Liver (tissue), 3 donors: ENCODE measurements around the gene CSRNP2.

Experiments used
- CTCF ChIP-seq: fragments of 150-350 bp; IDR thresholded peaks from 2 replicates; pipeline ENCODE4 v1.5.1; 2017; ENCODE audit warnings: improper control_type of control experiment, low read depth, low read length; ENCODE audit not compliant: missing input control
- FOXA1 ChIP-seq: IDR thresholded peaks from 2 replicates; pipeline ENCODE4 v1.6.1; 2016; ENCODE audit warnings: antibody characterized with exemption
- JUND ChIP-seq, 2 donors: IDR thresholded peaks; 2 replicates each; pipeline ENCODE4 v1.6.1; 2016; ENCODE audit warnings: antibody characterized with exemption in 2 of 2
- MAX ChIP-seq: IDR thresholded peaks from 2 replicates; pipeline ENCODE4 v1.6.1; 2016; ENCODE audit warnings: antibody characterized with exemption
- RAD21 ChIP-seq, 2 donors: IDR thresholded peaks; 2 replicates each; pipeline ENCODE4 v1.6.1; 2016; ENCODE audit warnings: antibody characterized with exemption in 2 of 2, mild to moderate bottlenecking in 2 of 2
- YY1 ChIP-seq: IDR thresholded peaks from 2 replicates; pipeline ENCODE4 v1.6.1; 2016; ENCODE audit warnings: antibody characterized with exemption, mild to moderate bottlenecking
- donor health status: healthy.
- donor health status: healthy.

GRCh38 chr12:51027342-51027835, 56.0 kb downstream of the CSRNP2 start:
- TF ChIP-seq CTCF (no peak), MAX (no peak), FOXA1 (no peak), JUND (IDR thresholded peaks at IDR 0.05) (no peak), YY1 (no peak), RAD21 (IDR thresholded peaks at IDR 0.05) (no peak)
